ENCODE data around the gene LMX1A.

Gene LMX1A

GRCh38 chr1:165364568-165365133 lies 8.1 kb upstream of the LMX1A start:
- WGBS (ENCODE audit: extremely low coverage, insufficient coverage, insufficient read length), result no CpG with 5 or more reads among the region's 6 CpGs
- no peak overlapping the region for H3K4me2 ChIP-seq (ENCODE audit: low read length)

GRCh38 chr1:165356876-165357275 lies 361 bp upstream of the LMX1A start:
- peaks cover 62% of the 10 kb centered on the region for H3K27me3 ChIP-seq (ENCODE audit: insufficient read depth, low read length)
- H3K36me3 ChIP-seq (ENCODE audit: control insufficient read depth in 1 of 2, insufficient read depth in 2 of 2, low read length in 2 of 2), result no peaks in the 10 kb centered on the region
- H3K4me3 ChIP-seq (ENCODE audit: low read depth, low read length), result no peak overlapping the region
- H2AK5ac ChIP-seq (ENCODE audit: low read length), result no peak overlapping the region
- no peak overlapping the region for H3K4me2 ChIP-seq (ENCODE audit: low read length)
- no peaks in the 10 kb centered on the region for H3K79me2 ChIP-seq (ENCODE audit: control insufficient read depth, insufficient read depth, low read length, poor library complexity)
- WGBS (ENCODE audit: extremely low coverage, insufficient coverage, insufficient read length), result no CpG with 5 or more reads among the region's 25 CpGs
- H3K4me1 ChIP-seq (ENCODE audit: control insufficient read depth in 1 of 2, insufficient read depth in 2 of 2, low read length in 2 of 2), result peaks cover 2 to 17% of the 10 kb centered on the region in 2 experiments
- no peak overlapping the region for H2AFZ ChIP-seq (ENCODE audit: insufficient read depth, low read length, poor library complexity)
- no peak overlapping the region for H4K91ac ChIP-seq (ENCODE audit: low read depth, low read length)
- DNase-seq, result no peak
- peaks cover 4% of the 10 kb centered on the region for H3K9me3 ChIP-seq (ENCODE audit: insufficient read depth, low read depth, low read length)
- H3K9ac ChIP-seq (ENCODE audit: low read length), result no peak overlapping the region
- no peak overlapping the region for H2BK120ac ChIP-seq (ENCODE audit: insufficient read depth, low read length, poor library complexity)
- no peak overlapping the region for H2BK12ac ChIP-seq (ENCODE audit: low read length)
- no peak overlapping the region for H3K14ac ChIP-seq (ENCODE audit: low read length)
- no peak overlapping the region for H2BK5ac ChIP-seq (ENCODE audit: low read depth, low read length, poor library complexity)
- no peak overlapping the region for H3K4ac ChIP-seq (ENCODE audit: low read depth, low read length)
- no peak overlapping the region for H4K12ac ChIP-seq (ENCODE audit: low read depth, low read length)
- H3K18ac ChIP-seq (ENCODE audit: low read length), result no peak overlapping the region
- no peak overlapping the region for H3K23ac ChIP-seq (ENCODE audit: low read length)
- no peak overlapping the region for H3K27ac ChIP-seq (ENCODE audit: low read depth, low read length)
- H3K79me1 ChIP-seq (ENCODE audit: low read length), result no peaks in the 10 kb centered on the region
- H4K8ac ChIP-seq (ENCODE audit: low read depth, low read length), result no peak overlapping the region

More at GRCh38 chr1:165364568-165365133, 8.1 kb upstream of the LMX1A start:
- Histone ChIP-seq H3K27ac (ENCODE audit: low read depth, low read length) (no peak overlapping the region), H2BK5ac (ENCODE audit: low read depth, low read length, poor library complexity) (no peak overlapping the region), H3K9me3 (ENCODE audit: insufficient read depth, low read depth, low read length) (no peaks in the 10 kb centered on the region), H4K91ac (ENCODE audit: low read depth, low read length) (no peak overlapping the region), H2BK120ac (ENCODE audit: insufficient read depth, low read length, poor library complexity) (no peak overlapping the region), H2AFZ (ENCODE audit: insufficient read depth, low read length, poor library complexity) (no peak overlapping the region), H3K4ac (ENCODE audit: low read depth, low read length) (no peak overlapping the region), H3K27me3 (ENCODE audit: insufficient read depth, low read length) (no peaks in the 10 kb centered on the region), H4K8ac (ENCODE audit: low read depth, low read length) (no peak overlapping the region), H3K4me3 (ENCODE audit: low read depth, low read length) (no peak overlapping the region), H3K79me2 (ENCODE audit: control insufficient read depth, insufficient read depth, low read length, poor library complexity) (no peaks in the 10 kb centered on the region), H3K14ac (ENCODE audit: low read length) (no peak overlapping the region), H2AK5ac (ENCODE audit: low read length) (no peak overlapping the region), H3K23ac (ENCODE audit: low read length) (no peak overlapping the region), H3K79me1 (ENCODE audit: low read length) (no peaks in the 10 kb centered on the region), H3K4me1 (ENCODE audit: control insufficient read depth in 1 of 2, insufficient read depth in 2 of 2, low read length in 2 of 2) (no peaks in the 10 kb centered on the region), H4K12ac (ENCODE audit: low read depth, low read length) (no peak overlapping the region), H3K18ac (ENCODE audit: low read length) (no peak overlapping the region), H3K9ac (ENCODE audit: low read length) (no peak overlapping the region), H2BK12ac (ENCODE audit: low read length) (no peak overlapping the region), H3K36me3 (ENCODE audit: control insufficient read depth in 1 of 2, insufficient read depth in 2 of 2, low read length in 2 of 2) (no peaks in the 10 kb centered on the region)
- no peak for DNase-seq

- Histone ChIP-seq H3K4me1 (ENCODE audit: control insufficient read depth in 1 of 2, insufficient read depth in 2 of 2, low read length in 2 of 2) (peaks cover 2 to 17% of the 10 kb centered on the region in 2 experiments), H3K18ac (ENCODE audit: low read length) (no peak overlapping the region), H2AK5ac (ENCODE audit: low read length) (no peak overlapping the region), H2AFZ (ENCODE audit: insufficient read depth, low read length, poor library complexity) (peak overlapping the region; percentile 1), H3K23ac (ENCODE audit: low read length) (no peak overlapping the region), H3K9ac (ENCODE audit: low read length) (no peak overlapping the region), H4K12ac (ENCODE audit: low read depth, low read length) (no peak overlapping the region), H3K4ac (ENCODE audit: low read depth, low read length) (no peak overlapping the region), H3K27ac (ENCODE audit: low read depth, low read length) (no peak overlapping the region), H2BK120ac (ENCODE audit: insufficient read depth, low read length, poor library complexity) (no peak overlapping the region), H2BK5ac (ENCODE audit: low read depth, low read length, poor library complexity) (no peak overlapping the region), H3K36me3 (ENCODE audit: control insufficient read depth in 1 of 2, insufficient read depth in 2 of 2, low read length in 2 of 2) (no peaks in the 10 kb centered on the region), H2BK12ac (ENCODE audit: low read length) (no peak overlapping the region), H4K91ac (ENCODE audit: low read depth, low read length) (no peak overlapping the region), H3K14ac (ENCODE audit: low read length) (no peak overlapping the region), H3K9me3 (ENCODE audit: insufficient read depth, low read depth, low read length) (peaks cover 4% of the 10 kb centered on the region), H3K79me2 (ENCODE audit: control insufficient read depth, insufficient read depth, low read length, poor library complexity) (no peaks in the 10 kb centered on the region), H3K4me2 (ENCODE audit: low read length) (peak overlapping the region; percentile 68), H3K4me3 (ENCODE audit: low read depth, low read length) (no peak overlapping the region), H3K79me1 (ENCODE audit: low read length) (no peaks in the 10 kb centered on the region), H3K27me3 (ENCODE audit: insufficient read depth, low read length) (peaks cover 69% of the 10 kb centered on the region), H4K8ac (ENCODE audit: low read depth, low read length) (no peak overlapping the region)
- no CpG with 5 or more reads among the region's 53 CpGs for WGBS (ENCODE audit: extremely low coverage, insufficient coverage, insufficient read length)
- DNase-seq, result no peak
Measured at GRCh38 chr1:165355139-165355976, 1.2 kb downstream of the LMX1A start.

- no peak overlapping the region for H4K91ac ChIP-seq (ENCODE audit: low read depth, low read length)
- no CpG with 5 or more reads among the region's 22 CpGs for WGBS (ENCODE audit: extremely low coverage, insufficient coverage, insufficient read length)
- no peak overlapping the region for H2BK12ac ChIP-seq (ENCODE audit: low read length)
- no peak overlapping the region for H4K8ac ChIP-seq (ENCODE audit: low read depth, low read length)
- no peak for DNase-seq
- H2BK120ac ChIP-seq (ENCODE audit: insufficient read depth, low read length, poor library complexity), result no peak overlapping the region
- H3K79me1 ChIP-seq (ENCODE audit: low read length), result no peaks in the 10 kb centered on the region
- no peaks in the 10 kb centered on the region for H3K79me2 ChIP-seq (ENCODE audit: control insufficient read depth, insufficient read depth, low read length, poor library complexity)
- no peak overlapping the region for H3K27ac ChIP-seq (ENCODE audit: low read depth, low read length)
- H3K18ac ChIP-seq (ENCODE audit: low read length), result no peak overlapping the region
- no peak overlapping the region for H3K4ac ChIP-seq (ENCODE audit: low read depth, low read length)
- H2AFZ ChIP-seq (ENCODE audit: insufficient read depth, low read length, poor library complexity), result no peak overlapping the region
- H3K36me3 ChIP-seq (ENCODE audit: control insufficient read depth in 1 of 2, insufficient read depth in 2 of 2, low read length in 2 of 2), result no peaks in the 10 kb centered on the region
- no peak overlapping the region for H3K4me3 ChIP-seq (ENCODE audit: low read depth, low read length)
- no peak overlapping the region for H4K12ac ChIP-seq (ENCODE audit: low read depth, low read length)
- H3K4me2 ChIP-seq (ENCODE audit: low read length), result no peak overlapping the region
- H3K9ac ChIP-seq (ENCODE audit: low read length), result no peak overlapping the region
- no peak overlapping the region for H3K23ac ChIP-seq (ENCODE audit: low read length)
- no peak overlapping the region for H3K14ac ChIP-seq (ENCODE audit: low read length)
- peaks cover 4% of the 10 kb centered on the region for H3K9me3 ChIP-seq (ENCODE audit: insufficient read depth, low read depth, low read length)
- H3K27me3 ChIP-seq (ENCODE audit: insufficient read depth, low read length), result peaks cover 69% of the 10 kb centered on the region
- peaks cover 2 to 17% of the 10 kb centered on the region in 2 experiments for H3K4me1 ChIP-seq (ENCODE audit: control insufficient read depth in 1 of 2, insufficient read depth in 2 of 2, low read length in 2 of 2)
- no peak overlapping the region for H2BK5ac ChIP-seq (ENCODE audit: low read depth, low read length, poor library complexity)
- no peak overlapping the region for H2AK5ac ChIP-seq (ENCODE audit: low read length)
Measured at GRCh38 chr1:165354739-165355138, 1.8 kb downstream of the LMX1A start.

Measured in trophoblast cell (in vitro differentiated cells and primary cell).